WTC11 (cell line): ENCODE results near the gene MEST. TPM values are rescaled to one million over a fixed set of nuclear protein-coding genes. Genes with fewer than 3 reads are reported as not detected.

Experiments
- ATAC-seq: fragments of 200-7000 bp; cut with Tn5 transposase; 2 replicates; pipeline ENCODE4 v1.10.0; 2021; ENCODE audit warnings: mild to moderate bottlenecking, moderate library complexity
- CTCF ChIA-PET: fragments of 300-600 bp; sonication (Branson Sonifier 250); formaldehyde crosslinking; loops from one replicate; lab custom pipeline; 2021; ENCODE audit warnings: antibody characterized with exemption; lab: Charles Lee
- POLR2A ChIA-PET: fragments of 350-600 bp; sonication (Branson Sonifier 250); formaldehyde crosslinking; loops from one replicate; lab custom pipeline; 2021; ENCODE audit warnings: antibody characterized with exemption; lab: Charles Lee
- DNase-seq: peaks from one replicate; pipeline ENCODE4 v3.0.0; 2021; ENCODE audit warnings: low spot score
- H3K27ac Mint-ChIP-seq: 2 replicates; pipeline ENCODE4 v1.8.0; 2021; ENCODE audit warnings: mixed read lengths
- H3K27me3 Mint-ChIP-seq: 2 replicates; pipeline ENCODE4 v1.8.0; 2021; ENCODE audit warnings: low read depth, mild to moderate bottlenecking, moderate library complexity, mixed read lengths
- H3K36me3 Mint-ChIP-seq: 2 replicates; pipeline ENCODE4 v1.8.0; 2021; ENCODE audit warnings: mixed read lengths
- H3K4me1 Mint-ChIP-seq: 2 replicates; pipeline ENCODE4 v1.8.0; 2022; ENCODE audit warnings: mixed read lengths
- H3K4me3 Mint-ChIP-seq: 2 replicates; pipeline ENCODE4 v1.8.0; 2021; ENCODE audit warnings: mild to moderate bottlenecking, moderate library complexity, mixed read lengths
- H3K9me3 Mint-ChIP-seq: 2 replicates; pipeline ENCODE4 v1.8.0; 2021; ENCODE audit warnings: mixed read lengths
- AFF4 ChIP-seq: sonication (generic); formaldehyde crosslinking; IDR thresholded peaks from 2 replicates; pipeline ENCODE4 v1.8.1; 2023; ENCODE audit warnings: mild to moderate bottlenecking, missing genetic modification reagents, borderline replicate concordance
- ARID4B ChIP-seq: sonication (generic); formaldehyde crosslinking; IDR thresholded peaks from 2 replicates; pipeline ENCODE4 v1.8.0; 2023; ENCODE audit warnings: missing genetic modification reagents, mild to moderate bottlenecking, borderline replicate concordance
- ATF1 ChIP-seq: sonication (generic); formaldehyde crosslinking; IDR thresholded peaks from 2 replicates; pipeline ENCODE4 v1.8.1; 2023; ENCODE audit warnings: mild to moderate bottlenecking, moderate library complexity, missing genetic modification reagents
- CREB1 ChIP-seq: sonication (generic); formaldehyde crosslinking; IDR thresholded peaks from 2 replicates; pipeline ENCODE4 v1.8.0; 2023; ENCODE audit warnings: mild to moderate bottlenecking, missing genetic modification reagents
- E2F1 ChIP-seq: sonication (generic); formaldehyde crosslinking; IDR thresholded peaks from 2 replicates; pipeline ENCODE4 v1.8.0; 2022; ENCODE audit warnings: mild to moderate bottlenecking, missing genetic modification reagents
- ETV6 ChIP-seq: sonication (generic); formaldehyde crosslinking; IDR thresholded peaks from 2 replicates; pipeline ENCODE4 v1.8.1; 2022; ENCODE audit warnings: mild to moderate bottlenecking, missing genetic modification reagents
- FOXJ3 ChIP-seq: sonication (generic); formaldehyde crosslinking; IDR thresholded peaks from 2 replicates; pipeline ENCODE4 v1.9.0; 2021; ENCODE audit warnings: missing genetic modification reagents, mild to moderate bottlenecking, borderline replicate concordance
- MAX ChIP-seq: sonication (generic); formaldehyde crosslinking; IDR thresholded peaks from 2 replicates; pipeline ENCODE4 v1.8.0; 2022; ENCODE audit warnings: mild to moderate bottlenecking, missing genetic modification reagents
- NR2C2 ChIP-seq: sonication (generic); formaldehyde crosslinking; IDR thresholded peaks from 2 replicates; pipeline ENCODE4 v1.8.0; 2022; ENCODE audit warnings: mild to moderate bottlenecking, missing genetic modification reagents
- USF1 ChIP-seq: sonication (generic); formaldehyde crosslinking; IDR thresholded peaks from 2 replicates; pipeline ENCODE4 v1.8.0; 2022; ENCODE audit warnings: mild to moderate bottlenecking, missing genetic modification reagents
- ZBTB43 ChIP-seq: sonication (generic); formaldehyde crosslinking; IDR thresholded peaks from 2 replicates; pipeline ENCODE4 v1.8.1; 2023; ENCODE audit warnings: mild to moderate bottlenecking, missing genetic modification reagents
- total RNA-seq: library from RNA; stranded (reverse); gene quantifications from 3 replicates; pipeline ENCODE4 v1.2.3, GENCODE V29; 2021

Gene MEST
- total RNA-seq, 1 experiment from 2014 or later = 188 TPM

GRCh38 chr7:130444234-130444633, 47.7 kb upstream of the MEST start (continued):
- TF ChIP-seq AFF4 (CRISPR knock-in tag) (no peak), E2F1 (CRISPR knock-in tag) (no peak), ATF1 (no peak), CREB1 (CRISPR knock-in tag) (no peak), ETV6 (CRISPR knock-in tag) (no peak)

GRCh38 chr7:130444751-130445407, 47.0 kb upstream of the MEST start:
- DNase-seq (no peak), ATAC-seq (no peak)
- no peak overlapping the region for H3K27ac Mint-ChIP-seq
- ChIA-PET CTCF (no interaction called here), POLR2A (no interaction called here)
- H3K36me3 Mint-ChIP-seq = peaks cover 6% of the 10 kb centered on the region
- H3K4me1 Mint-ChIP-seq = peaks cover 15% of the 10 kb centered on the region
- no peak overlapping the region for H3K4me3 Mint-ChIP-seq
- peaks cover 16% of the 10 kb centered on the region for H3K9me3 Mint-ChIP-seq
- peaks cover 5% of the 10 kb centered on the region; the same call in 1 of the 2 replicates for H3K27me3 Mint-ChIP-seq
- no peak for TF ChIP-seq ARID4B (CRISPR knock-in tag)
- TF ChIP-seq MAX (CRISPR knock-in tag) = no peak
- no peak for TF ChIP-seq USF1 (CRISPR knock-in tag)
- TF ChIP-seq CREB1 (CRISPR knock-in tag) = no peak
- no peak for TF ChIP-seq FOXJ3
- TF ChIP-seq ZBTB43 = no peak
- no peak for TF ChIP-seq NR2C2 (CRISPR knock-in tag)
